Parathyroid adenoma (tissue), 2 donors: Measurements from ENCODE around the gene PALM.

Source experiments
- H2AFZ ChIP-seq: fragments of 300-600 bp; sonication (generic); one replicate; pipeline ENCODE4 v1.7.0; 2017; ENCODE audit warnings: antibody characterized with exemption, mild to moderate bottlenecking
- H3K27ac ChIP-seq: fragments of 300-600 bp; sonication (generic); one replicate; pipeline ENCODE4 v1.7.0; 2017
- H3K27me3 ChIP-seq: fragments of 300-600 bp; sonication (generic); one replicate; pipeline ENCODE4 v1.7.0; 2017; ENCODE audit warnings: low read length; ENCODE audit not compliant: control insufficient read depth, insufficient read depth
- H3K36me3 ChIP-seq: fragments of 300-600 bp; sonication (generic); one replicate; pipeline ENCODE4 v1.7.0; 2017; ENCODE audit warnings: low read length; ENCODE audit not compliant: control insufficient read depth, insufficient read depth
- H3K4me1 ChIP-seq: fragments of 300-600 bp; sonication (generic); one replicate; pipeline ENCODE4 v1.7.0; 2017; ENCODE audit warnings: control low read depth
- H3K4me2 ChIP-seq: fragments of 300-600 bp; sonication (generic); one replicate; pipeline ENCODE4 v1.7.0; 2017; ENCODE audit warnings: low read length
- H3K4me3 ChIP-seq: fragments of 300-600 bp; sonication (generic); one replicate; pipeline ENCODE4 v1.7.0; 2017; ENCODE audit warnings: low read depth, low read length
- H3K79me2 ChIP-seq: fragments of 300-600 bp; sonication (generic); one replicate; pipeline ENCODE4 v1.7.0; 2017; ENCODE audit warnings: control low read depth
- H3K9ac ChIP-seq: fragments of 300-600 bp; sonication (generic); one replicate; pipeline ENCODE4 v1.7.0; 2017; ENCODE audit warnings: mild to moderate bottlenecking
- H3K9me3 ChIP-seq: fragments of 300-600 bp; sonication (generic); one replicate; pipeline ENCODE4 v1.7.0; 2017; ENCODE audit warnings: low read length; ENCODE audit not compliant: control insufficient read depth
- CTCF ChIP-seq: fragments of 300-600 bp; sonication (generic); IDR thresholded peaks from one replicate; pipeline ENCODE4 v1.7.0; 2017; ENCODE audit warnings: antibody characterized with exemption, mild to moderate bottlenecking
- donor health status: primary hyperparathyroidism.

Gene PALM

GRCh38 chr19:719636-720344 is 11.1 kb downstream of the PALM start:
- Histone ChIP-seq H3K79me2 (no peaks in the 10 kb centered on the region), H3K27me3 (no peaks in the 10 kb centered on the region), H3K4me1 (no peaks in the 10 kb centered on the region), H3K4me2 (no peak overlapping the region), H3K36me3 (no peaks in the 10 kb centered on the region), H3K27ac (no peak overlapping the region), H3K9me3 (no peaks in the 10 kb centered on the region), H3K9ac (no peak overlapping the region), H2AFZ (no peak overlapping the region), H3K4me3 (no peak overlapping the region)
- no peak for TF ChIP-seq CTCF

GRCh38 chr19:720345-721160 is 11.8 kb downstream of the PALM start:
- Histone ChIP-seq H3K27ac (no peak overlapping the region), H3K9ac (no peak overlapping the region), H3K79me2 (no peaks in the 10 kb centered on the region), H3K36me3 (no peaks in the 10 kb centered on the region), H2AFZ (no peak overlapping the region), H3K4me3 (no peak overlapping the region), H3K4me1 (no peaks in the 10 kb centered on the region), H3K27me3 (no peaks in the 10 kb centered on the region), H3K4me2 (no peak overlapping the region), H3K9me3 (no peaks in the 10 kb centered on the region)
- no peak for TF ChIP-seq CTCF

- Histone ChIP-seq H3K4me2 (no peak overlapping the region), H3K9ac (no peak overlapping the region), H3K4me1 (no peaks in the 10 kb centered on the region), H3K79me2 (no peaks in the 10 kb centered on the region), H3K9me3 (no peaks in the 10 kb centered on the region), H3K27me3 (no peaks in the 10 kb centered on the region), H2AFZ (no peak overlapping the region), H3K36me3 (no peaks in the 10 kb centered on the region), H3K4me3 (no peak overlapping the region), H3K27ac (no peak overlapping the region)
- no peak for TF ChIP-seq CTCF
These were observed 13.9 kb downstream of the PALM start for GRCh38 chr19:722553-723101.

- Histone ChIP-seq H3K36me3 (no peaks in the 10 kb centered on the region), H3K9ac (no peak overlapping the region), H3K4me3 (no peak overlapping the region), H3K27me3 (no peaks in the 10 kb centered on the region), H3K9me3 (no peaks in the 10 kb centered on the region), H2AFZ (no peak overlapping the region), H3K4me2 (no peak overlapping the region), H3K4me1 (no peaks in the 10 kb centered on the region), H3K27ac (no peak overlapping the region), H3K79me2 (no peaks in the 10 kb centered on the region)
- no peak for TF ChIP-seq CTCF
These were observed 14.5 kb downstream of the PALM start for GRCh38 chr19:723247-723646.
